Activated CD8-positive, alpha-beta memory T cell treated with anti-CD3 and anti-CD28 coated beads, Interleukin-2, amount 10 ng/mL, durations not matched to agents 7 days and 5 days (primary cell): Measurements from ENCODE around the gene SLC16A3. TPM values are rescaled to one million over a fixed set of nuclear protein-coding genes. Genes with fewer than 3 reads are reported as not detected.
"Not testable (repeated sequence)": the region's sequence is repeated elsewhere in the genome, so short reads cannot be mapped to it uniquely, and the experiment has no call there.

ENCODE experiments used
- ATAC-seq: fragments of 150-1000 bp; cut with Tn5 transposase; one replicate; pipeline ENCODE4 v1.10.0; 2021; ENCODE audit warnings: moderate library complexity
- CTCF ChIA-PET: fragments of 350-600 bp; sonication (Branson Sonifier 250); formaldehyde crosslinking; loops from one replicate; lab custom pipeline; 2021; ENCODE audit warnings: antibody characterized with exemption; lab: Charles Lee
- DNase-seq: peaks from one replicate; pipeline ENCODE4 v3.0.0-alpha.2; 2020
- H3K27ac Mint-ChIP-seq: one replicate; pipeline ENCODE4 v1.8.0; 2021; ENCODE audit warnings: mild to moderate bottlenecking, mixed read lengths
- H3K27me3 Mint-ChIP-seq: one replicate; pipeline ENCODE4 v1.8.0; 2021; ENCODE audit warnings: mixed read lengths
- H3K36me3 Mint-ChIP-seq: one replicate; pipeline ENCODE4 v1.8.0; 2021; ENCODE audit warnings: mild to moderate bottlenecking, mixed read lengths
- H3K4me1 Mint-ChIP-seq: one replicate; pipeline ENCODE4 v1.8.0; 2021; ENCODE audit warnings: mixed read lengths
- H3K4me3 Mint-ChIP-seq: one replicate; pipeline ENCODE4 v1.8.0; 2021; ENCODE audit warnings: mild to moderate bottlenecking, moderate library complexity, mixed read lengths
- H3K9me3 Mint-ChIP-seq: one replicate; pipeline ENCODE4 v1.8.0; 2022; ENCODE audit warnings: low read depth, mixed read lengths
- total RNA-seq, 2 experiments: library from RNA; stranded (reverse); gene quantifications; one replicate each; pipeline ENCODE4 v1.2.3, GENCODE V29; 2021

The SLC16A3 gene
- total RNA-seq, 2 experiments from 2014 or later: 119 to 148 TPM

- CTCF ChIA-PET: interaction anchor here (1.1 kb wide), 1 partner anchor 68 kb away, joined by 4 read pairs; no protein-coding TSS in a partner anchor
- no peaks in the 10 kb centered on the region for H3K9me3 Mint-ChIP-seq
- ATAC-seq (no peak), DNase-seq (no peak)
- no peak overlapping the region for H3K27ac Mint-ChIP-seq
- H3K36me3 Mint-ChIP-seq: peaks cover 69% of the 10 kb centered on the region
- H3K4me1 Mint-ChIP-seq: peaks cover 10% of the 10 kb centered on the region
- H3K27me3 Mint-ChIP-seq: no peaks in the 10 kb centered on the region
- no peak overlapping the region for H3K4me3 Mint-ChIP-seq
Observed at GRCh38 chr17:82252511-82253178, 23.8 kb downstream of the SLC16A3 start.

GRCh38 chr17:82253179-82253544, 24.3 kb downstream of the SLC16A3 start:
- H3K9me3 Mint-ChIP-seq: no peaks in the 10 kb centered on the region
- DNase-seq: no peak
- H3K4me3 Mint-ChIP-seq: no peak overlapping the region
- H3K27me3 Mint-ChIP-seq: no peaks in the 10 kb centered on the region
- peaks cover 66% of the 10 kb centered on the region for H3K36me3 Mint-ChIP-seq
- H3K4me1 Mint-ChIP-seq: peaks cover 7% of the 10 kb centered on the region
- ATAC-seq: no peak
- H3K27ac Mint-ChIP-seq: no peak overlapping the region
- CTCF ChIA-PET: no interaction called here

GRCh38 chr17:82254096-82254495, 25.3 kb downstream of the SLC16A3 start:
- not testable (repeated sequence) for H3K27me3 Mint-ChIP-seq, H3K27ac Mint-ChIP-seq, ATAC-seq, H3K4me1 Mint-ChIP-seq, H3K9me3 Mint-ChIP-seq, DNase-seq, H3K4me3 Mint-ChIP-seq
- peaks cover 68% of the 10 kb centered on the region for H3K36me3 Mint-ChIP-seq
- CTCF ChIA-PET: interaction anchor here (0.8 kb wide), 1 partner anchor 48 kb away, joined by 3 read pairs; no protein-coding TSS in a partner anchor

- not testable (repeated sequence) for ATAC-seq, H3K27me3 Mint-ChIP-seq, H3K9me3 Mint-ChIP-seq, H3K4me3 Mint-ChIP-seq, DNase-seq, H3K27ac Mint-ChIP-seq
- CTCF ChIA-PET: interaction anchor here (0.8 kb wide), 1 partner anchor 49 kb away, joined by 3 read pairs; no protein-coding TSS in a partner anchor
- Mint-ChIP-seq H3K4me1 (peaks cover 12% of the 10 kb centered on the region), H3K36me3 (peaks cover 72% of the 10 kb centered on the region)
Observed at GRCh38 chr17:82254746-82255145, 25.9 kb downstream of the SLC16A3 start.

- Mint-ChIP-seq H3K4me3 (no peak overlapping the region), H3K9me3 (peaks cover under 1% of the 10 kb centered on the region), H3K27me3 (no peaks in the 10 kb centered on the region), H3K36me3 (peaks cover 78% of the 10 kb centered on the region), H3K27ac (no peak overlapping the region), H3K4me1 (peaks cover 12% of the 10 kb centered on the region)
- ATAC-seq: no peak
- DNase-seq: no peak
- CTCF ChIA-PET: interaction anchor here (1.6 kb wide), 1 partner anchor 19 kb away, joined by 4 read pairs; no protein-coding TSS in a partner anchor
Observed at GRCh38 chr17:82255402-82255972, 26.6 kb downstream of the SLC16A3 start.

- H3K4me3 Mint-ChIP-seq: no peak overlapping the region
- peaks cover 12% of the 10 kb centered on the region for H3K4me1 Mint-ChIP-seq
- H3K27ac Mint-ChIP-seq: no peak overlapping the region
- CTCF ChIA-PET: interaction anchor here (1.5 to 1.6 kb wide), 2 partner anchors 20 to 65 kb away, joined by 4 read pairs; no protein-coding TSS in a partner anchor
- no peak for DNase-seq
- no peaks in the 10 kb centered on the region for H3K27me3 Mint-ChIP-seq
- peaks cover 3% of the 10 kb centered on the region for H3K9me3 Mint-ChIP-seq
- no peak for ATAC-seq
- peaks cover 79% of the 10 kb centered on the region for H3K36me3 Mint-ChIP-seq
Observed at GRCh38 chr17:82256242-82256885, 27.5 kb downstream of the SLC16A3 start.

- Mint-ChIP-seq H3K36me3 (peaks cover 79% of the 10 kb centered on the region), H3K27me3 (no peaks in the 10 kb centered on the region), H3K9me3 (peaks cover 3% of the 10 kb centered on the region), H3K4me3 (no peak overlapping the region), H3K27ac (peak overlapping the region; percentile 37), H3K4me1 (peaks cover 12% of the 10 kb centered on the region)
- DNase-seq: peak; percentile 65
- peak; percentile 92 for ATAC-seq
- CTCF ChIA-PET: interaction anchor here (1.5 kb wide), 1 partner anchor 64 kb away, joined by 4 read pairs; no protein-coding TSS in a partner anchor
Observed at GRCh38 chr17:82257473-82257872, 28.6 kb downstream of the SLC16A3 start.

- H3K27ac Mint-ChIP-seq: no peak overlapping the region
- peaks cover 12% of the 10 kb centered on the region for H3K4me1 Mint-ChIP-seq
- no peak overlapping the region for H3K4me3 Mint-ChIP-seq
- CTCF ChIA-PET: no interaction called here
- no peak for ATAC-seq
- H3K27me3 Mint-ChIP-seq: no peaks in the 10 kb centered on the region
- H3K36me3 Mint-ChIP-seq: peaks cover 75% of the 10 kb centered on the region
- peaks cover 3% of the 10 kb centered on the region for H3K9me3 Mint-ChIP-seq
- DNase-seq: no peak
Observed at GRCh38 chr17:82258555-82258954, 29.7 kb downstream of the SLC16A3 start.

GRCh38 chr17:82259972-82260961, 31.4 kb downstream of the SLC16A3 start:
- CTCF ChIA-PET: not testable (repeated sequence)

GRCh38 chr17:82262344-82262743, 33.5 kb downstream of the SLC16A3 start:
- Mint-ChIP-seq H3K36me3 (peaks cover 80% of the 10 kb centered on the region), H3K9me3 (peaks cover 3% of the 10 kb centered on the region), H3K4me3 (no peak overlapping the region), H3K27me3 (no peaks in the 10 kb centered on the region), H3K4me1 (peaks cover 20% of the 10 kb centered on the region), H3K27ac (no peak overlapping the region)
- CTCF ChIA-PET: interaction anchor here (1.0 kb wide), 1 partner anchor 56 kb away, joined by 3 read pairs; no protein-coding TSS in a partner anchor
- ATAC-seq (no peak), DNase-seq (no peak)

More at GRCh38 chr17:82259972-82260961, 31.4 kb downstream of the SLC16A3 start:
- H3K27ac Mint-ChIP-seq, H3K27me3 Mint-ChIP-seq, H3K9me3 Mint-ChIP-seq, H3K4me3 Mint-ChIP-seq, ATAC-seq, DNase-seq: not testable (repeated sequence)
- Mint-ChIP-seq H3K36me3 (peaks cover 84% of the 10 kb centered on the region), H3K4me1 (peaks cover 12% of the 10 kb centered on the region)

GRCh38 chr17:82263641-82264040, 34.8 kb downstream of the SLC16A3 start:
- peaks cover 3% of the 10 kb centered on the region for H3K9me3 Mint-ChIP-seq
- peaks cover 26% of the 10 kb centered on the region for H3K4me1 Mint-ChIP-seq
- peaks cover 78% of the 10 kb centered on the region for H3K36me3 Mint-ChIP-seq
- H3K4me3 Mint-ChIP-seq: no peak overlapping the region
- no peaks in the 10 kb centered on the region for H3K27me3 Mint-ChIP-seq
- CTCF ChIA-PET: interaction anchor here (1.2 to 1.5 kb wide), 2 partner anchors 38 to 61 kb away, joined by 3 read pairs; no protein-coding TSS in a partner anchor
- DNase-seq (no peak), ATAC-seq (no peak)
- no peak overlapping the region for H3K27ac Mint-ChIP-seq

GRCh38 chr17:82266142-82266541, 37.3 kb downstream of the SLC16A3 start:
- no peak for ATAC-seq
- Mint-ChIP-seq H3K27me3 (no peaks in the 10 kb centered on the region), H3K36me3 (peaks cover 66% of the 10 kb centered on the region), H3K4me3 (no peak overlapping the region), H3K4me1 (peaks cover 44% of the 10 kb centered on the region), H3K27ac (no peak overlapping the region), H3K9me3 (no peaks in the 10 kb centered on the region)
- DNase-seq: no peak
- CTCF ChIA-PET: interaction anchor here (1.3 to 2.4 kb wide), 2 partner anchors 34 to 85 kb away, joined by 3 to 8 read pairs; no protein-coding TSS in a partner anchor
